ENCODE data around the gene PLPP1.
"Not testable (repeated sequence)": the region's sequence is repeated elsewhere in the genome, so short reads cannot be mapped to it uniquely, and the experiment has no call there.

Gene PLPP1

GRCh38 chr5:55509097-55509496, 25.7 kb downstream of the PLPP1 start:
- in situ Hi-C loops (cut with MboI; ENCODE audit: low sequenced_read_pairs): no loop called here

- in situ Hi-C loops (cut with MboI; ENCODE audit: low sequenced_read_pairs): no loop called here
Observed at GRCh38 chr5:55507574-55507973, 27.2 kb downstream of the PLPP1 start.

- in situ Hi-C loops (cut with MboI; ENCODE audit: low sequenced_read_pairs): not testable (repeated sequence)
Observed at GRCh38 chr5:55505711-55506110, 29.1 kb downstream of the PLPP1 start.

GRCh38 chr5:55503917-55504316, 30.8 kb downstream of the PLPP1 start:
- in situ Hi-C loops (cut with MboI; ENCODE audit: low sequenced_read_pairs): not testable (repeated sequence)

GRCh38 chr5:55502759-55503158, 32.0 kb downstream of the PLPP1 start:
- in situ Hi-C loops (cut with MboI; ENCODE audit: low sequenced_read_pairs): no loop called here

GRCh38 chr5:55498457-55498856, 36.3 kb downstream of the PLPP1 start:
- in situ Hi-C loops (cut with MboI; ENCODE audit: low sequenced_read_pairs): no loop called here

GRCh38 chr5:55497712-55498111, 37.1 kb downstream of the PLPP1 start:
- in situ Hi-C loops (cut with MboI; ENCODE audit: low sequenced_read_pairs): no loop called here

- in situ Hi-C loops (cut with MboI; ENCODE audit: low sequenced_read_pairs): no loop called here
Observed at GRCh38 chr5:55495216-55495615, 39.5 kb downstream of the PLPP1 start.

GRCh38 chr5:55492449-55492848, 42.3 kb downstream of the PLPP1 start:
- in situ Hi-C loops (cut with MboI; ENCODE audit: low sequenced_read_pairs): no loop called here

- in situ Hi-C loops (cut with MboI; ENCODE audit: low sequenced_read_pairs): no loop called here
Observed at GRCh38 chr5:55485073-55485472, 49.7 kb downstream of the PLPP1 start.

GRCh38 chr5:55484531-55484930, 50.2 kb downstream of the PLPP1 start:
- in situ Hi-C loops (cut with MboI; ENCODE audit: low sequenced_read_pairs): no loop called here

- in situ Hi-C loops (cut with MboI; ENCODE audit: low sequenced_read_pairs): no loop called here
Observed at GRCh38 chr5:55483885-55484284, 50.9 kb downstream of the PLPP1 start.

GRCh38 chr5:55481293-55481855, 53.4 kb downstream of the PLPP1 start:
- in situ Hi-C loops (cut with MboI; ENCODE audit: low sequenced_read_pairs): no loop called here

- in situ Hi-C loops (cut with MboI; ENCODE audit: low sequenced_read_pairs): no loop called here
Observed at GRCh38 chr5:55480781-55481180, 54.0 kb downstream of the PLPP1 start.

GRCh38 chr5:55472642-55473041, 62.1 kb downstream of the PLPP1 start:
- in situ Hi-C loops (cut with MboI; ENCODE audit: low sequenced_read_pairs): no loop called here

GRCh38 chr5:55471468-55471867, 63.3 kb downstream of the PLPP1 start:
- in situ Hi-C loops (cut with MboI; ENCODE audit: low sequenced_read_pairs): no loop called here

- in situ Hi-C loops (cut with MboI; ENCODE audit: low sequenced_read_pairs): no loop called here
Observed at GRCh38 chr5:55470282-55470681, 64.5 kb downstream of the PLPP1 start.

GRCh38 chr5:55469839-55470238, 64.9 kb downstream of the PLPP1 start:
- in situ Hi-C loops (cut with MboI; ENCODE audit: low sequenced_read_pairs): no loop called here

- in situ Hi-C loops (cut with MboI; ENCODE audit: low sequenced_read_pairs): no loop called here
Observed at GRCh38 chr5:55467862-55468551, 66.8 kb downstream of the PLPP1 start.

GRCh38 chr5:55463613-55464012, 71.2 kb downstream of the PLPP1 start:
- in situ Hi-C loops (cut with MboI; ENCODE audit: low sequenced_read_pairs): no loop called here

GRCh38 chr5:55459572-55459971, 75.2 kb downstream of the PLPP1 start:
- in situ Hi-C loops (cut with MboI; ENCODE audit: low sequenced_read_pairs): no loop called here

- in situ Hi-C loops (cut with MboI; ENCODE audit: low sequenced_read_pairs): no loop called here
Observed at GRCh38 chr5:55456216-55456895, 78.4 kb downstream of the PLPP1 start.
